GM12891 (cell line): ENCODE measurements around the gene JUN.

Experiments used
- DNase-seq: peaks from one replicate; pipeline ENCODE4 v3.0.0; 2011; ENCODE audit warnings: low spot score; ENCODE audit not compliant: insufficient read length
- FAIRE-seq: peaks from 2 replicates; lab custom pipeline; 2011; peaks lifted over from hg19 to GRCh38; lab: Jason Lieb, UNC
- PAX5 ChIP-seq: IDR thresholded peaks from 2 replicates; pipeline ENCODE4 v1.6.1; 2011; ENCODE audit warnings: low read length, moderate library complexity, mild to moderate bottlenecking; ENCODE audit not compliant: insufficient read depth, severe bottlenecking
- POLR2A ChIP-seq: IDR thresholded peaks from 2 replicates; pipeline ENCODE4 v1.6.1; 2011; ENCODE audit warnings: low read depth, low read length, control low read depth
- POLR2AphosphoS5 ChIP-seq: IDR thresholded peaks from 2 replicates; pipeline ENCODE4 v1.6.1; 2011; ENCODE audit warnings: low read depth, low read length, control low read depth
- POU2F2 ChIP-seq: IDR thresholded peaks from 2 replicates; pipeline ENCODE4 v1.6.1; 2011; ENCODE audit warnings: low read depth, mild to moderate bottlenecking, control low read depth, low read length, moderate library complexity
- SPI1 ChIP-seq: IDR thresholded peaks from 2 replicates; pipeline ENCODE4 v1.6.1; 2011; ENCODE audit warnings: low read depth, low read length, control low read depth
- TAF1 ChIP-seq: IDR thresholded peaks from 2 replicates; pipeline ENCODE4 v1.6.1; 2011; ENCODE audit warnings: low read depth, low read length, control low read depth

The JUN gene

DNA sequence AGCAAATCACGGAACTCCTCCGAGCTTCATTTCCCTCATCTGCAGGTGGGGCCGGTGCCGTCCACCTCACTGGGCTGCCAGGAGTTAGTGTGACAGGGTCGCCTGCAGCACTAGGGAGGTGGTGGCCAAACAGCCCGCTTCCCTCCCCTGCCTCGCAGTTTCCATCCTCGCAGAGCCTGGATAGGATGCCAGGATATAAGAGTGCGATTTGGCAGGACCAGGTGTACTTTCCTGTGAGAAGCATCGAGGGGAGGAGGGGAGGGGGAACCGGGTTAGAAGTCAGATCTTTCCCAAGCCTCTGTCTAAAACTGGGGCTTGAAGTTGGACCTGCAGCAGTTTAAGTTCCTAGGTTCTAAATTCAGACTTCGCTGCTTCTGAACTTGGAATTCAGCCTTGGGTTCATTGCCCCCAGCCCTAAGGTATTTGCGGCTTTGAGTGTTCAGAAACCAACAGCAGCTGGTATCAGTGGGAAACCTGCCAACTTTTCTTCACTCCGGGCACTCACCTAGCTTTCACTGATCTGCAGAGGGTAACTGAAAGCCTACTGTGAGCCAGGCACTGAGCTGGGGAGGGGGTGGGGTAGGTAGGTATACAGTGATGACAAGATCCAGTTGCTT is 1.7 kb upstream of the JUN start:
- TF ChIP-seq POLR2A (no peak), POU2F2 (0 out of 2 replicates have a peak, but pooled peaks have one; percentile 27), PAX5 (no peak)
- DNase-seq (no peak), FAIRE-seq (peak; percentile 35)

DNA sequence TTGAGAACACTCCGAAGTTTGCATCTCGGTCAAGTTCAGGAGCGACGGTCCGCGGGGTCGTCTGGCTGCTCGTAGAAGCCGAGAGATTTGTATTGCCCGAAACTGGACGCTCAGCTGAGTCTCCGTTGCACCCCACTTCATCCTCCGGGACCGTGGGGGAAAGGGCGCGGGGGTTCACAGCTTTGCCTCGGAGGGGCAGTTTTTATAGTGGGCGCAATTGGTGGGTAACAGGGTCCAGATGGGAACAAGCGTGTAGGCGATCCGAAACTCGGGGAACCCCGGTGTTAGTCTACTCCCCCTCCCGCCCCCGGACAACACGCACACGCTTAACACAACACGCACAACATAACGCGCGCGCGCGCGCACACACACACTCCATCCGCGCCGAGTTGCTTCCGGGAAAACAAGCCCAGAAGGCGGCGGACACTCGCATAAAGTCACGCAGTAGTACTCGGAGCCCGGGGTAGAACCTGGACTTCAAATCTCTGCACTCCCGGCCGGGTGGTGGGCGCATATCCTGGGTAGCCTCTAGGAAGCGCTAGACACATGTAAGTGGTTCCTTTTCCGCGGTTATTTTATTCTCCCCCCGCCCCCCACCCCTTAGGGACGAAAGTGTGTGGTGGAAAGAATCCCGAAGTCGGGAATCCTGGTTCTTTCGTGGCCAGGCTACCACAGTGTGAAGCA is 1.1 kb upstream of the JUN start:
- DNase-seq, result peak; percentile 30
- peak; percentile 71 for FAIRE-seq
- TF ChIP-seq POLR2AphosphoS5 (peak; percentile 57; the same call in 1 of the 2 replicates), TAF1 (peak; percentile 29; the same call in 1 of the 2 replicates), POLR2A (peak; percentile 56), SPI1 (0 out of 2 replicates have a peak, but pooled peaks have one; percentile 11), PAX5 (no peak), POU2F2 (peak; percentile 34)

DNA sequence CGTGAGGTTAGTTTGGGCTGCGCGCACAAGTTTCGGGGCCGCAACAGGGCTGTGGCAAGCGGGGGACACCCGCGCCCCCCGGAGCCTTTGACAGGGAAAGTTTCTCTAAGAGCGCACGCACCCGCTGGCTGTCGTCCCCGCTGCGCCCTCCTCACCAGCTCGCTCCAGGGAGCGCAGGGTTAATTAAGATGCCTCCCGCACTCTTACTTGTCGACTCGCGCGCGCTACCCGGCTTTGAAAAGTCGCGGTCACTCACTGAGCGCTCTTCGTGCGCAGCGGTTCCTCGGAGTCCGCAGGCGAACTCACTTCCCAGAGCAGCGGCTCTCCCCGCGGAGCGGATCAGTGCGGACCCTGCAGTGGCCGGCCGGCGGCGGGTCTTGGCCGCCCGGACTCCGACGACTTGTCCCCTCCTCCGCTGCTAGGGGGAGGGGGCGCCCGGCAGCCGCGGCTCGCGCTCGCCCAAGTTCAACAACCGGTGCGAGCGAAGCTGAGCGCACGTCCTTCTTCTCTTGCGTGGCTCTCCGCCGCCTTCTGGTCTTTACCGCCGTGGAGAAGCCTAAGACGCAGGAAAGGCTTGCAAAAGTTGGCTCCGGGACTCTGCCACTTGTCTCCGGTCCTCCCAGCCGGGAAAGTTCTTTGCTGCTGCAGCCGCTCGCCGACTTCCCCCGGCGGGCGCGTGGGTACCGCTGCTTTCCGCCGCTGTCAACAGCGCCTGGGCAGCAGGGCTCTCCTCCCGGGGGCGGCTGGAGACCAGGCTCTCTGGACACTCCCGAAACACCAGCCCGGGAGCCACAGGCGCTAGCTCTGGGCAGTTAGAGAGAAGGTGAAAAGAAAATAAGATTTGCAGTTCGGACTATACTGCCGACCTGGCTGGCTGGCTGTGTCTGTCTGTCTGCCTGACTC is 506 bp downstream of the JUN start:
- DNase-seq (no peak), FAIRE-seq (no peak)
- TF ChIP-seq PAX5 (no peak), POU2F2 (no peak), POLR2A (no peak), POLR2AphosphoS5 (no peak), SPI1 (no peak), TAF1 (no peak)

GRCh38 chr1:58782178-58783089 is 1.4 kb downstream of the JUN start:
- DNase-seq (peak; percentile 56), FAIRE-seq (peak; percentile 85)
- TF ChIP-seq SPI1, result peak; percentile 18; the same call in 1 of the 2 replicates
- TF ChIP-seq TAF1, result 0 out of 2 replicates have a peak, but pooled peaks have one; percentile 7
- TF ChIP-seq POU2F2, result no peak
- TF ChIP-seq PAX5, result no peak
- TF ChIP-seq POLR2AphosphoS5, result no peak; the same call in 1 of the 2 replicates
- TF ChIP-seq POLR2A, result no peak

GRCh38 chr1:58781541-58782177 is 2.2 kb downstream of the JUN start:
- TF ChIP-seq TAF1, result 0 out of 2 replicates have a peak, but pooled peaks have one; percentile 6
- no peak for TF ChIP-seq POU2F2
- no peak for DNase-seq
- peak; percentile 38 for FAIRE-seq

DNA sequence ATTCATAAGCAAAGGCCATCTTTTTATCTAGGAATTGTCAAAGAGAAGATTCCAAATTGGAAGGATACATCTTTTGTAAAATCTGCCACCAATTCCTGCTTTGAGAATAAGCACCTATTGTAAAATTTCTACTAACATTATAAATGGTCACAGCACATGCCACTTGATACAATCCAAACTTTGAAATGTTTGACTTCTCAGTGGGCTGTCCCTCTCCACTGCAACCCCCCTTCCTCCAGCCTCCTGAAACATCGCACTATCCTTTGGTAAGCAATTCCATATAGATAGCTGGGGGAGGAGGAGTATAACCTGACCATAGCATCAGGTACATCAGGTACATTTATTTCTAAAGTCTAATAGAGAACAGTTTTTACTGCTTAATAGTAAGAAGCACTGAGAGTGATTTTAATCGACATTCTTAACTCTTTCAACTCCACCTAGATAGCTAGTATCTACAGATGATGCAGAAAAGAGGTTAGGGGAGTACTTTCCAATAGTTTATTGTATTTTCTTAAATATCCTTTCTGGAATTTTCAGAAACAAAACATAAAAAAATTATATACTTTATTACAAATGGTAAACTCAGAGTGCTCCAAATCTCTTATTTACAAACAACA is 2.9 kb downstream of the JUN start:
- FAIRE-seq (no peak), DNase-seq (no peak)
- TF ChIP-seq SPI1, result no peak
- peak; percentile 23; the same call in 1 of the 2 replicates for TF ChIP-seq POLR2AphosphoS5
- peak; percentile 58; the same call in 1 of the 2 replicates for TF ChIP-seq POLR2A
- no peak for TF ChIP-seq TAF1
- no peak for TF ChIP-seq POU2F2
- TF ChIP-seq PAX5, result no peak

DNA sequence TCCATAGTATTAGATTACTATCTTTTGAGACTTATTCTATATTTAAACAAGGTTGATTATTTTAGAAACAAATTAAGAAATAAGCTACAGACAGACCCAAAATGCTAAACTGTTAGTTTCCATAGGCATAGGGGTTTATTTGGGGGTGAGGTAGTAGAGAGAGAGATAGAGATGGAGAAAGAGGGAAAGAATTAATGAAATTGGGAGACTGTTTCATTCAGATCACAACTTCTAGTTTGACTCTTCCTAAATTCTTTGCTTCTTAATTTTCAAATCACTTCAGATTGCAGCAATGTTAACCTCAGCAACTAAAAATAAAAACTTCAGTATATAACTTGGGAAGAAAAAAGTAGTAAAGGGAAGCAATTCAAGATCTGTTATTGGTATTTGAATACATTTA is 3.4 kb downstream of the JUN start:
- no peak for DNase-seq
- TF ChIP-seq TAF1, result no peak
- no peak for TF ChIP-seq POLR2A
- TF ChIP-seq POLR2AphosphoS5, result no peak
- TF ChIP-seq POU2F2, result no peak
- no peak for TF ChIP-seq SPI1
- no peak for TF ChIP-seq PAX5
- no peak for FAIRE-seq

- no peak for TF ChIP-seq SPI1
- TF ChIP-seq PAX5, result no peak
- no peak for TF ChIP-seq POU2F2
- TF ChIP-seq POLR2A, result peak; percentile 52; the same call in 1 of the 2 replicates
- TF ChIP-seq POLR2AphosphoS5, result no peak
- TF ChIP-seq TAF1, result no peak
- no peak for FAIRE-seq
- no peak for DNase-seq
These were observed 4.0 kb downstream of the JUN start for GRCh38 chr1:58779801-58780382.
